Effector memory CD8-positive, alpha-beta T cell (primary cell): ENCODE measurements around the gene ABHD1.
A peak's percentile ranks its signal among the peaks of the same experiment; 100 is the strongest.

ENCODE experiments used
- ATAC-seq: fragments of 150-1000 bp; cut with Tn5 transposase; replicated peaks from 2 replicates; pipeline ENCODE4 v1.10.0; 2021; ENCODE audit warnings: mild to moderate bottlenecking, moderate library complexity
- DNase-seq, 3 experiments: peaks; one replicate each; pipeline ENCODE4 v3.0.0; 2021
- H3K27ac Mint-ChIP-seq, 2 donors: one replicate each; pipeline ENCODE4 v1.8.0; 2022; ENCODE audit warnings: mild to moderate bottlenecking in 2 of 2, mixed read lengths in 2 of 2, moderate library complexity in 2 of 2
- H3K27me3 Mint-ChIP-seq, 2 donors: one replicate each; pipeline ENCODE4 v1.8.0; 2022; ENCODE audit warnings: mixed read lengths in 2 of 2
- H3K36me3 Mint-ChIP-seq: one replicate; pipeline ENCODE4 v1.8.0; 2022; ENCODE audit warnings: mild to moderate bottlenecking, moderate library complexity, mixed read lengths; ENCODE audit not compliant: insufficient read depth
- H3K4me1 Mint-ChIP-seq, 2 donors: one replicate each; pipeline ENCODE4 v1.8.0; 2022; ENCODE audit warnings: low read depth in 2 of 2, mixed read lengths in 2 of 2
- H3K4me3 Mint-ChIP-seq, 2 donors: one replicate each; pipeline ENCODE4 v1.8.0; 2022; ENCODE audit warnings: mild to moderate bottlenecking in 2 of 2, mixed read lengths in 2 of 2, moderate library complexity in 2 of 2
- H3K9me3 Mint-ChIP-seq, 2 donors: one replicate each; pipeline ENCODE4 v1.8.0; 2022; ENCODE audit warnings: mixed read lengths in 2 of 2

Gene ABHD1

GRCh38 chr2:27092696-27093429 lies 30.8 kb upstream of the ABHD1 start:
- Mint-ChIP-seq H3K27me3 (no peaks in the 10 kb centered on the region), H3K27ac (no peak overlapping the region), H3K4me3 (no peak overlapping the region), H3K4me1 (peaks cover 7 to 14% of the 10 kb centered on the region in 2 donors), H3K36me3 (no peaks in the 10 kb centered on the region), H3K9me3 (no peaks in the 10 kb centered on the region)
- ATAC-seq (no peak), DNase-seq (no peak)

GRCh38 chr2:27093430-27094352 lies 29.9 kb upstream of the ABHD1 start:
- no peak for DNase-seq
- Mint-ChIP-seq H3K4me3 (no peak overlapping the region), H3K27me3 (no peaks in the 10 kb centered on the region), H3K27ac (no peak overlapping the region), H3K9me3 (no peaks in the 10 kb centered on the region), H3K4me1 (peaks cover 7 to 15% of the 10 kb centered on the region in 2 donors), H3K36me3 (no peaks in the 10 kb centered on the region)
- ATAC-seq: no peak

GRCh38 chr2:27094353-27094984 lies 29.1 kb upstream of the ABHD1 start:
- ATAC-seq (no peak), DNase-seq (no peak)
- H3K4me1 Mint-ChIP-seq: peaks cover 7 to 20% of the 10 kb centered on the region in 2 donors
- no peak overlapping the region for H3K27ac Mint-ChIP-seq
- no peak overlapping the region for H3K4me3 Mint-ChIP-seq
- no peaks in the 10 kb centered on the region for H3K36me3 Mint-ChIP-seq
- H3K27me3 Mint-ChIP-seq: no peaks in the 10 kb centered on the region
- H3K9me3 Mint-ChIP-seq: no peaks in the 10 kb centered on the region

GRCh38 chr2:27095427-27095744 lies 28.2 kb upstream of the ABHD1 start:
- Mint-ChIP-seq H3K27me3 (no peaks in the 10 kb centered on the region), H3K27ac (no peak overlapping the region), H3K4me1 (peaks cover 7 to 20% of the 10 kb centered on the region in 2 donors), H3K4me3 (no peak overlapping the region), H3K36me3 (no peaks in the 10 kb centered on the region), H3K9me3 (no peaks in the 10 kb centered on the region)
- no peak for ATAC-seq
- DNase-seq: no peak

- peak overlapping the region; percentile 40 to 46 for H3K4me3 Mint-ChIP-seq
- peak; percentile 83 for ATAC-seq
- H3K4me1 Mint-ChIP-seq: peaks cover 7 to 20% of the 10 kb centered on the region in 2 donors
- peak overlapping the region in 1 of 2 donors; percentile 86 for H3K27ac Mint-ChIP-seq
- no peaks in the 10 kb centered on the region for H3K36me3 Mint-ChIP-seq
- no peaks in the 10 kb centered on the region for H3K27me3 Mint-ChIP-seq
- no peak for DNase-seq
- no peaks in the 10 kb centered on the region for H3K9me3 Mint-ChIP-seq
Observed at GRCh38 chr2:27095745-27096651, 27.6 kb upstream of the ABHD1 start.

- H3K9me3 Mint-ChIP-seq: no peaks in the 10 kb centered on the region
- DNase-seq (no peak), ATAC-seq (no peak)
- peaks cover 0 to 3% of the 10 kb centered on the region in 2 donors for H3K27me3 Mint-ChIP-seq
- no peaks in the 10 kb centered on the region for H3K36me3 Mint-ChIP-seq
- H3K4me3 Mint-ChIP-seq: no peak overlapping the region
- H3K27ac Mint-ChIP-seq: peak overlapping the region; percentile 27 to 86
- peaks cover 7 to 20% of the 10 kb centered on the region in 2 donors for H3K4me1 Mint-ChIP-seq
Observed at GRCh38 chr2:27096748-27097297, 26.8 kb upstream of the ABHD1 start.

GRCh38 chr2:27097341-27097740 lies 26.3 kb upstream of the ABHD1 start:
- ATAC-seq: no peak
- no peaks in the 10 kb centered on the region for H3K36me3 Mint-ChIP-seq
- H3K27me3 Mint-ChIP-seq: peaks cover 0 to 8% of the 10 kb centered on the region in 2 donors
- H3K27ac Mint-ChIP-seq: no peak overlapping the region
- no peak for DNase-seq
- H3K4me1 Mint-ChIP-seq: peaks cover 7 to 20% of the 10 kb centered on the region in 2 donors
- no peak overlapping the region for H3K4me3 Mint-ChIP-seq
- H3K9me3 Mint-ChIP-seq: no peaks in the 10 kb centered on the region

GRCh38 chr2:27099334-27099955 lies 24.2 kb upstream of the ABHD1 start:
- H3K27me3 Mint-ChIP-seq: peaks cover 0 to 21% of the 10 kb centered on the region in 2 donors
- H3K4me3 Mint-ChIP-seq: no peak overlapping the region
- ATAC-seq: no peak
- no peak overlapping the region for H3K27ac Mint-ChIP-seq
- peaks cover 7 to 20% of the 10 kb centered on the region in 2 donors for H3K4me1 Mint-ChIP-seq
- no peaks in the 10 kb centered on the region for H3K9me3 Mint-ChIP-seq
- DNase-seq: no peak
- no peaks in the 10 kb centered on the region for H3K36me3 Mint-ChIP-seq

- Mint-ChIP-seq H3K27me3 (peaks cover 0 to 27% of the 10 kb centered on the region in 2 donors), H3K36me3 (no peaks in the 10 kb centered on the region), H3K9me3 (no peaks in the 10 kb centered on the region), H3K4me3 (no peak overlapping the region), H3K27ac (no peak overlapping the region), H3K4me1 (peaks cover 7 to 20% of the 10 kb centered on the region in 2 donors)
- DNase-seq (no peak), ATAC-seq (no peak)
Observed at GRCh38 chr2:27100036-27100435, 23.6 kb upstream of the ABHD1 start.

- no peak for DNase-seq
- peaks cover 7 to 42% of the 10 kb centered on the region in 2 donors for H3K27me3 Mint-ChIP-seq
- peaks cover 0 to 6% of the 10 kb centered on the region in 2 donors for H3K4me1 Mint-ChIP-seq
- H3K27ac Mint-ChIP-seq: no peak overlapping the region
- H3K36me3 Mint-ChIP-seq: no peaks in the 10 kb centered on the region
- H3K4me3 Mint-ChIP-seq: no peak overlapping the region
- no peaks in the 10 kb centered on the region for H3K9me3 Mint-ChIP-seq
- no peak for ATAC-seq
Observed at GRCh38 chr2:27102329-27102728, 21.3 kb upstream of the ABHD1 start.

- no peaks in the 10 kb centered on the region for H3K36me3 Mint-ChIP-seq
- H3K4me3 Mint-ChIP-seq: no peak overlapping the region
- DNase-seq (no peak), ATAC-seq (no peak)
- no peak overlapping the region for H3K27ac Mint-ChIP-seq
- H3K27me3 Mint-ChIP-seq: peaks cover 7 to 49% of the 10 kb centered on the region in 2 donors
- no peaks in the 10 kb centered on the region for H3K9me3 Mint-ChIP-seq
- no peaks in the 10 kb centered on the region for H3K4me1 Mint-ChIP-seq
Observed at GRCh38 chr2:27105981-27106380, 17.6 kb upstream of the ABHD1 start.

GRCh38 chr2:27108221-27108620 lies 15.4 kb upstream of the ABHD1 start:
- H3K36me3 Mint-ChIP-seq: no peaks in the 10 kb centered on the region
- H3K4me1 Mint-ChIP-seq: no peaks in the 10 kb centered on the region
- H3K9me3 Mint-ChIP-seq: no peaks in the 10 kb centered on the region
- ATAC-seq (no peak), DNase-seq (no peak)
- H3K27ac Mint-ChIP-seq: no peak overlapping the region
- peaks cover 13 to 35% of the 10 kb centered on the region in 2 donors for H3K27me3 Mint-ChIP-seq
- H3K4me3 Mint-ChIP-seq: no peak overlapping the region
